Vagina (tissue), 2 donors: ENCODE data around the gene PFAS. TPM values are rescaled to one million over a fixed set of nuclear protein-coding genes. Genes with fewer than 3 reads are reported as not detected.

Source experiments
- DNase-seq, 2 donors: peaks; one replicate each; pipeline ENCODE4 v3.0.0-alpha.2; 2017; ENCODE audit errors: extremely low spot score in 2 of 2
- H3K27ac ChIP-seq: fragments of 200-600 bp; sonication (generic); one replicate; pipeline ENCODE4 v1.5.1; 2019
- H3K27me3 ChIP-seq: fragments of 200-600 bp; sonication (generic); one replicate; pipeline ENCODE4 v1.5.1; 2019
- H3K36me3 ChIP-seq, 2 donors: fragments of 200-600 bp; sonication (generic); one replicate each; pipeline ENCODE4 v1.5.1; 2017 to 2019
- H3K4me1 ChIP-seq: fragments of 200-600 bp; sonication (generic); one replicate; pipeline ENCODE4 v1.5.1; 2019
- H3K4me3 ChIP-seq, 2 donors: fragments of 200-600 bp; sonication (generic); 1 replicate in 1 of 2; 2 replicates in 1 of 2; pipeline ENCODE4 v1.5.1; 2016 to 2019
- H3K9me3 ChIP-seq: fragments of 200-600 bp; sonication (generic); one replicate; pipeline ENCODE4 v1.5.1; 2019
- CTCF ChIP-seq, 3 experiments: fragments of 450-650 bp in 2 of 3; fragments of 200-600 bp in 1 of 3; sonication (generic) in 1 of 3; IDR thresholded peaks; one replicate each; pipeline ENCODE4 v1.5.1; 2017 to 2019; ENCODE audit warnings: antibody characterized with exemption in 3 of 3, mild to moderate bottlenecking in 2 of 3, moderate library complexity in 2 of 3
- POLR2A ChIP-seq, 2 donors: fragments of 450-650 bp; IDR thresholded peaks; one replicate each; pipeline ENCODE4 v1.6.1; 2017; ENCODE audit warnings: antibody characterized with exemption in 2 of 2, mild to moderate bottlenecking in 2 of 2, moderate library complexity in 2 of 2
- POLR2AphosphoS5 ChIP-seq, 2 donors: sonication (generic); formaldehyde crosslinking; IDR thresholded peaks; one replicate each; pipeline ENCODE4 v1.9.0; 2017; ENCODE audit warnings: antibody characterized with exemption in 2 of 2, mild to moderate bottlenecking in 2 of 2, low read depth in 1 of 2; ENCODE audit not compliant: insufficient read depth in 1 of 2
- intact Hi-C: fragments of 100-400 bp; cut with DNase I; formaldehyde crosslinking; loops from one replicate; pipeline ENCODE4 v1.15.1; 2023
- total RNA-seq: library from RNA; depleted of rRNA; stranded (reverse); fragments of >200 nt; gene quantifications from one replicate; pipeline ENCODE4 v1.2.3, GENCODE V29; 2016

PFAS gene
- total RNA-seq, 1 donor from 2014 or later: 36.3 TPM

GRCh38 chr17:8283356-8283755, 34.3 kb downstream of the PFAS start:
- no peaks in the 10 kb centered on the region for H3K9me3 ChIP-seq
- H3K27me3 ChIP-seq: no peaks in the 10 kb centered on the region
- no peaks in the 10 kb centered on the region for H3K36me3 ChIP-seq
- intact Hi-C loops: no loop called here
- TF ChIP-seq POLR2AphosphoS5 (IDR thresholded peaks at IDR 0.05; ENCODE audit: insufficient read depth in 1 of 2, low read depth in 1 of 2): no peak
- TF ChIP-seq POLR2A (IDR thresholded peaks at IDR 0.05): no peak
- no peak for TF ChIP-seq CTCF (IDR thresholded peaks at IDR 0.05)
- peaks cover 6% of the 10 kb centered on the region for H3K4me1 ChIP-seq
- no peak for DNase-seq
- H3K4me3 ChIP-seq: no peak overlapping the region
- H3K27ac ChIP-seq: no peak overlapping the region

- Histone ChIP-seq H3K4me3 (no peak overlapping the region), H3K4me1 (peaks cover 10% of the 10 kb centered on the region), H3K9me3 (no peaks in the 10 kb centered on the region), H3K27me3 (no peaks in the 10 kb centered on the region), H3K36me3 (no peaks in the 10 kb centered on the region), H3K27ac (no peak overlapping the region)
- TF ChIP-seq CTCF (IDR thresholded peaks at IDR 0.05) (no peak), POLR2AphosphoS5 (IDR thresholded peaks at IDR 0.05; ENCODE audit: insufficient read depth in 1 of 2, low read depth in 1 of 2) (no peak), POLR2A (IDR thresholded peaks at IDR 0.05) (no peak)
- intact Hi-C loops: no loop called here
- DNase-seq: no peak
Measured at GRCh38 chr17:8284126-8284525, 35.0 kb downstream of the PFAS start.

GRCh38 chr17:8285270-8286181, 36.4 kb downstream of the PFAS start:
- no peak for DNase-seq
- TF ChIP-seq CTCF (IDR thresholded peaks at IDR 0.05) (no peak), POLR2A (IDR thresholded peaks at IDR 0.05) (no peak), POLR2AphosphoS5 (IDR thresholded peaks at IDR 0.05; ENCODE audit: insufficient read depth in 1 of 2, low read depth in 1 of 2) (no peak)
- Histone ChIP-seq H3K36me3 (no peaks in the 10 kb centered on the region), H3K27me3 (no peaks in the 10 kb centered on the region), H3K9me3 (no peaks in the 10 kb centered on the region), H3K4me1 (peaks cover 18% of the 10 kb centered on the region), H3K4me3 (no peak overlapping the region), H3K27ac (no peak overlapping the region)
- intact Hi-C loops: no loop called here

DNA sequence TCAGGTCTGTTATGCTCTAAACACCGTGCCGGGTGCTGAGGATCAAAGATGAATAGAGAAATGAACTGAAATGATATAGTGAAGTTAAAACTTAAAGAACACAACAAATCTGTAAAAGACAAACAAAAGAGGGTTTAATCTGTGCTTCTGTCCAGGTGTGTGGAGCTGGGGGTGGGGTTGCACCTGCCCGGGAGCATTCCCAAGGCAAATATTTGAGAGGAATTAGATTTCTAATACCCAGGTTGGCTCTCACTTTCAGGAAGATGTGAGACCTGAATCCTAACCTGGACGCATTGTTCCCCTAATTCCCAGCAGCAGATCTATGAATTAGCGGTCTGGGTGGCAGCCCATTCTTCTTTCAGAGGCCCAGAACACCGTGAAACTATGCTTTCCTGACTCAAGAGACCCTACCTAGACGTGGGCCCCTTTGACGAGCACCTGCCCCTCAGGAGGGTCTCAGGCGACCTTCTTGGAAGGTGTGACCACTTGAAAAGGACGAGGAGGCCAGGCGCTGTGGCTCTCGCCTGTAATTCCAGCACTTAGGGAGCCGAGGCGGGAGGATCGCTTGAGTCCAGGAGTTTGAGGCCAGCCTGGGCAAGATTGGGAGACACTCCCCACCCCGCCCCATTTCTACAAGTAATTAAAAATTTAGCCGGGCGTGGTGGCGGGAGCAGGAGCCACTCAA, 38.7 kb downstream of the PFAS start:
- intact Hi-C loops: no loop called here
- DNase-seq: no peak
- Histone ChIP-seq H3K27me3 (no peaks in the 10 kb centered on the region), H3K4me1 (peaks cover 18% of the 10 kb centered on the region), H3K36me3 (no peaks in the 10 kb centered on the region), H3K9me3 (no peaks in the 10 kb centered on the region), H3K4me3 (peak overlapping the region; percentile 83 to 91), H3K27ac (peak overlapping the region; percentile 92)
- TF ChIP-seq CTCF (IDR thresholded peaks at IDR 0.05) (no peak), POLR2AphosphoS5 (IDR thresholded peaks at IDR 0.05; ENCODE audit: insufficient read depth in 1 of 2, low read depth in 1 of 2) (no peak), POLR2A (IDR thresholded peaks at IDR 0.05) (no peak)
